ENCODE measurements around the gene EVL.

DNA sequence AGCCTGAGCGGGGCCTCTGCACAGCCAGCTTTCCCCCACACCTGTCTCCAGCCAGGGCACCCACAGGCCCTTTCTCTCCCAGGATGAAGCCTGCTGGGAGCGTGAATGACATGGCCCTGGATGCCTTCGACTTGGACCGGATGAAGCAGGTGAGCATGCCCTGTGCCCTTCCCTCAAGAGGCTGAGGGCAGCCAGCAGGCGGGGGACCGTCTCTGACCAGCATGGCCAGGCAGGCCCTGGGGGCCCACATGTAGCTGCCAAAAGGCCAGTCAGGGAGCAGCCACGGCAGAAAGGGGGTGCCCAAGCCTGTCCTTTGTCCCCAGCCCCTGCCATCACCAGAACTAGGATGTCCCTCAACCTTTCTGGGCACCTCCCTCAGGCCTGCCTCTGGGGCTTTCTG, 75.9 kb downstream of the EVL start:
- TF ChIP-seq EP300 (IDR thresholded peaks at IDR 0.05; ENCODE audit: low read depth) (no peak), POLR2AphosphoS5 (IDR thresholded peaks at IDR 0.05) (no peak)
- TF ChIP-seq, protein P1, sequence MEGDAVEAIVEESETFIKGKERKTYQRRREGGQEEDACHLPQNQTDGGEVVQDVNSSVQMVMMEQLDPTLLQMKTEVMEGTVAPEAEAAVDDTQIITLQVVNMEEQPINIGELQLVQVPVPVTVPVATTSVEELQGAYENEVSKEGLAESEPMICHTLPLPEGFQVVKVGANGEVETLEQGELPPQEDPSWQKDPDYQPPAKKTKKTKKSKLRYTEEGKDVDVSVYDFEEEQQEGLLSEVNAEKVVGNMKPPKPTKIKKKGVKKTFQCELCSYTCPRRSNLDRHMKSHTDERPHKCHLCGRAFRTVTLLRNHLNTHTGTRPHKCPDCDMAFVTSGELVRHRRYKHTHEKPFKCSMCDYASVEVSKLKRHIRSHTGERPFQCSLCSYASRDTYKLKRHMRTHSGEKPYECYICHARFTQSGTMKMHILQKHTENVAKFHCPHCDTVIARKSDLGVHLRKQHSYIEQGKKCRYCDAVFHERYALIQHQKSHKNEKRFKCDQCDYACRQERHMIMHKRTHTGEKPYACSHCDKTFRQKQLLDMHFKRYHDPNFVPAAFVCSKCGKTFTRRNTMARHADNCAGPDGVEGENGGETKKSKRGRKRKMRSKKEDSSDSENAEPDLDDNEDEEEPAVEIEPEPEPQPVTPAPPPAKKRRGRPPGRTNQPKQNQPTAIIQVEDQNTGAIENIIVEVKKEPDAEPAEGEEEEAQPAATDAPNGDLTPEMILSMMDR (IDR thresholded peaks at IDR 0.05): no peak
